ENCODE results near the gene ANKS1B. TPM values are rescaled to one million over a fixed set of nuclear protein-coding genes. Genes with fewer than 3 reads are reported as not detected.

The ANKS1B gene
- total and polyA plus RNA-seq, 10 of the 15 experiments (the other 5 are each of a cell fraction or from before 2014, with no cell fraction given) = 0.16 to 1.3 (median 0.82) TPM; not detected in 7

DNA sequence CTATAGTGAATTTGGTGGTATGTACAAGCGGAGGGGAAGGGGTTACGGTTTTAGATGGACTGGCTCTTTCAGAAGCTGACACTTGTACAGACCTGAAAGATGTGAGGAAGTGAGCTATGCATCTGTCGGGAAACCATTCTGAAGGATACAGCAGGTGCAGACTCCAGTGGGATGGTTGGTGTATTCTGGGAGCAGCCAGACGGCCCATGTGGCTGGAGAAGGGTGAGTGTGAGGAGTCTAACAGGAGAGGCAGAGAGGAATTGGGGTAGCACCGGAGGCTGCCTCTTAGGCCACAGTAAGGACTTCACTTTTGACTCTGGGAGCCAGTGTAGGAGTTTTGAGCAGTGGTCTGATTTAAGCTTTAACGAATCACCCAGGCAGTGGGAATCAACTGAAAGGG is 1248.9 kb downstream of the ANKS1B start (continued):
- TF ChIP-seq, protein P1, sequence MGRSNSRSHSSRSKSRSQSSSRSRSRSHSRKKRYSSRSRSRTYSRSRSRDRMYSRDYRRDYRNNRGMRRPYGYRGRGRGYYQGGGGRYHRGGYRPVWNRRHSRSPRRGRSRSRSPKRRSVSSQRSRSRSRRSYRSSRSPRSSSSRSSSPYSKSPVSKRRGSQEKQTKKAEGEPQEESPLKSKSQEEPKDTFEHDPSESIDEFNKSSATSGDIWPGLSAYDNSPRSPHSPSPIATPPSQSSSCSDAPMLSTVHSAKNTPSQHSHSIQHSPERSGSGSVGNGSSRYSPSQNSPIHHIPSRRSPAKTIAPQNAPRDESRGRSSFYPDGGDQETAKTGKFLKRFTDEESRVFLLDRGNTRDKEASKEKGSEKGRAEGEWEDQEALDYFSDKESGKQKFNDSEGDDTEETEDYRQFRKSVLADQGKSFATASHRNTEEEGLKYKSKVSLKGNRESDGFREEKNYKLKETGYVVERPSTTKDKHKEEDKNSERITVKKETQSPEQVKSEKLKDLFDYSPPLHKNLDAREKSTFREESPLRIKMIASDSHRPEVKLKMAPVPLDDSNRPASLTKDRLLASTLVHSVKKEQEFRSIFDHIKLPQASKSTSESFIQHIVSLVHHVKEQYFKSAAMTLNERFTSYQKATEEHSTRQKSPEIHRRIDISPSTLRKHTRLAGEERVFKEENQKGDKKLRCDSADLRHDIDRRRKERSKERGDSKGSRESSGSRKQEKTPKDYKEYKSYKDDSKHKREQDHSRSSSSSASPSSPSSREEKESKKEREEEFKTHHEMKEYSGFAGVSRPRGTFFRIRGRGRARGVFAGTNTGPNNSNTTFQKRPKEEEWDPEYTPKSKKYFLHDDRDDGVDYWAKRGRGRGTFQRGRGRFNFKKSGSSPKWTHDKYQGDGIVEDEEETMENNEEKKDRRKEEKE (IDR thresholded peaks at IDR 0.05) = no peak
- TF ChIP-seq, protein P2, sequence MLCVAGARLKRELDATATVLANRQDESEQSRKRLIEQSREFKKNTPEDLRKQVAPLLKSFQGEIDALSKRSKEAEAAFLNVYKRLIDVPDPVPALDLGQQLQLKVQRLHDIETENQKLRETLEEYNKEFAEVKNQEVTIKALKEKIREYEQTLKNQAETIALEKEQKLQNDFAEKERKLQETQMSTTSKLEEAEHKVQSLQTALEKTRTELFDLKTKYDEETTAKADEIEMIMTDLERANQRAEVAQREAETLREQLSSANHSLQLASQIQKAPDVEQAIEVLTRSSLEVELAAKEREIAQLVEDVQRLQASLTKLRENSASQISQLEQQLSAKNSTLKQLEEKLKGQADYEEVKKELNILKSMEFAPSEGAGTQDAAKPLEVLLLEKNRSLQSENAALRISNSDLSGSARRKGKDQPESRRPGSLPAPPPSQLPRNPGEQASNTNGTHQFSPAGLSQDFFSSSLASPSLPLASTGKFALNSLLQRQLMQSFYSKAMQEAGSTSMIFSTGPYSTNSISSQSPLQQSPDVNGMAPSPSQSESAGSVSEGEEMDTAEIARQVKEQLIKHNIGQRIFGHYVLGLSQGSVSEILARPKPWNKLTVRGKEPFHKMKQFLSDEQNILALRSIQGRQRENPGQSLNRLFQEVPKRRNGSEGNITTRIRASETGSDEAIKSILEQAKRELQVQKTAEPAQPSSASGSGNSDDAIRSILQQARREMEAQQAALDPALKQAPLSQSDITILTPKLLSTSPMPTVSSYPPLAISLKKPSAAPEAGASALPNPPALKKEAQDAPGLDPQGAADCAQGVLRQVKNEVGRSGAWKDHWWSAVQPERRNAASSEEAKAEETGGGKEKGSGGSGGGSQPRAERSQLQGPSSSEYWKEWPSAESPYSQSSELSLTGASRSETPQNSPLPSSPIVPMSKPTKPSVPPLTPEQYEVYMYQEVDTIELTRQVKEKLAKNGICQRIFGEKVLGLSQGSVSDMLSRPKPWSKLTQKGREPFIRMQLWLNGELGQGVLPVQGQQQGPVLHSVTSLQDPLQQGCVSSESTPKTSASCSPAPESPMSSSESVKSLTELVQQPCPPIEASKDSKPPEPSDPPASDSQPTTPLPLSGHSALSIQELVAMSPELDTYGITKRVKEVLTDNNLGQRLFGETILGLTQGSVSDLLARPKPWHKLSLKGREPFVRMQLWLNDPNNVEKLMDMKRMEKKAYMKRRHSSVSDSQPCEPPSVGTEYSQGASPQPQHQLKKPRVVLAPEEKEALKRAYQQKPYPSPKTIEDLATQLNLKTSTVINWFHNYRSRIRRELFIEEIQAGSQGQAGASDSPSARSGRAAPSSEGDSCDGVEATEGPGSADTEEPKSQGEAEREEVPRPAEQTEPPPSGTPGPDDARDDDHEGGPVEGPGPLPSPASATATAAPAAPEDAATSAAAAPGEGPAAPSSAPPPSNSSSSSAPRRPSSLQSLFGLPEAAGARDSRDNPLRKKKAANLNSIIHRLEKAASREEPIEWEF (IDR thresholded peaks at IDR 0.05; ENCODE audit: insufficient replicate concordance, low read depth, low read length) = no peak
- TF ChIP-seq SUZ12 (IDR thresholded peaks at IDR 0.05; ENCODE audit: unreplicated experiment) = no peak
- no peak for TF ChIP-seq SUPT20H (IDR thresholded peaks at IDR 0.05; ENCODE audit: borderline replicate concordance, control insufficient read depth, low read depth, low read length)
- no peak for TF ChIP-seq RELA (IDR thresholded peaks at IDR 0.05; ENCODE audit: borderline replicate concordance, partially characterized antibody)
- TF ChIP-seq, protein P3, sequence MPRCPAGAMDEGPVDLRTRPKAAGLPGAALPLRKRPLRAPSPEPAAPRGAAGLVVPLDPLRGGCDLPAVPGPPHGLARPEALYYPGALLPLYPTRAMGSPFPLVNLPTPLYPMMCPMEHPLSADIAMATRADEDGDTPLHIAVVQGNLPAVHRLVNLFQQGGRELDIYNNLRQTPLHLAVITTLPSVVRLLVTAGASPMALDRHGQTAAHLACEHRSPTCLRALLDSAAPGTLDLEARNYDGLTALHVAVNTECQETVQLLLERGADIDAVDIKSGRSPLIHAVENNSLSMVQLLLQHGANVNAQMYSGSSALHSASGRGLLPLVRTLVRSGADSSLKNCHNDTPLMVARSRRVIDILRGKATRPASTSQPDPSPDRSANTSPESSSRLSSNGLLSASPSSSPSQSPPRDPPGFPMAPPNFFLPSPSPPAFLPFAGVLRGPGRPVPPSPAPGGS (IDR thresholded peaks at IDR 0.05; ENCODE audit: borderline replicate concordance, insufficient read depth, low read depth, low read length, poor library complexity, severe bottlenecking) = no peak
